SIG-M5 treated with dmso at 0.1 percent for 504 hours (cell line): ENCODE measurements around the gene RBM27.
"Not testable (repeated sequence)": the region's sequence is repeated elsewhere in the genome, so short reads cannot be mapped to it uniquely, and the experiment has no call there.

Source experiments
- DNase-seq: peaks from one replicate; lab custom pipeline; 2025; ENCODE audit not compliant: unreplicated experiment; lab: John Stamatoyannopoulos, UW

RBM27 gene

GRCh38 chr5:146203011-146203871 lies at the start of gene RBM27:
Gene RBM27, plus strand, starts transcription at chr5:146203605. Its CDS starts 161 bp downstream, at chr5:146203766.
- peak; percentile 100 for DNase-seq

- DNase-seq = no peak
These were observed 45.1 kb upstream of the RBM27 start for GRCh38 chr5:146158255-146158654.

- no peak for DNase-seq
These were observed 39.0 kb upstream of the RBM27 start for GRCh38 chr5:146164382-146164781.

- no peak for DNase-seq
These were observed 37.9 kb upstream of the RBM27 start for GRCh38 chr5:146165460-146165859.

- DNase-seq = no peak
These were observed 37.5 kb upstream of the RBM27 start for GRCh38 chr5:146165903-146166302.

- no peak for DNase-seq
These were observed 34.3 kb upstream of the RBM27 start for GRCh38 chr5:146169076-146169475.

GRCh38 chr5:146173049-146173448 lies 30.4 kb upstream of the RBM27 start:
- not testable (repeated sequence) for DNase-seq

- DNase-seq = no peak
These were observed 29.8 kb upstream of the RBM27 start for GRCh38 chr5:146173597-146173996.

- DNase-seq = no peak
These were observed 26.6 kb upstream of the RBM27 start for GRCh38 chr5:146176805-146177204.

- DNase-seq = no peak
These were observed 23.7 kb upstream of the RBM27 start for GRCh38 chr5:146179696-146180095.

- not testable (repeated sequence) for DNase-seq
These were observed 20.0 kb upstream of the RBM27 start for GRCh38 chr5:146183403-146183802.

GRCh38 chr5:146185161-146185560 lies 18.2 kb upstream of the RBM27 start:
- DNase-seq = peak; percentile 22

- no peak for DNase-seq
These were observed 15.0 kb upstream of the RBM27 start for GRCh38 chr5:146188358-146188757.

GRCh38 chr5:146192571-146193043 lies 10.8 kb upstream of the RBM27 start:
- no peak for DNase-seq

GRCh38 chr5:146193285-146193684 lies 10.1 kb upstream of the RBM27 start:
- DNase-seq = no peak

- DNase-seq = not testable (repeated sequence)
These were observed 8.4 kb upstream of the RBM27 start for GRCh38 chr5:146194997-146195396.

GRCh38 chr5:146196459-146197048 lies 6.9 kb upstream of the RBM27 start:
- no peak for DNase-seq

- no peak for DNase-seq
These were observed 4.1 kb upstream of the RBM27 start for GRCh38 chr5:146199176-146199815.

GRCh38 chr5:146201795-146202194 lies 1.6 kb upstream of the RBM27 start:
- not testable (repeated sequence) for DNase-seq

GRCh38 chr5:146203872-146204192 lies 427 bp downstream of the RBM27 start:
- DNase-seq = no peak

- no peak for DNase-seq
These were observed 2.2 kb downstream of the RBM27 start for GRCh38 chr5:146205499-146206202.
